ENCODE results near the gene SLC22A23.

Gene SLC22A23

DNA sequence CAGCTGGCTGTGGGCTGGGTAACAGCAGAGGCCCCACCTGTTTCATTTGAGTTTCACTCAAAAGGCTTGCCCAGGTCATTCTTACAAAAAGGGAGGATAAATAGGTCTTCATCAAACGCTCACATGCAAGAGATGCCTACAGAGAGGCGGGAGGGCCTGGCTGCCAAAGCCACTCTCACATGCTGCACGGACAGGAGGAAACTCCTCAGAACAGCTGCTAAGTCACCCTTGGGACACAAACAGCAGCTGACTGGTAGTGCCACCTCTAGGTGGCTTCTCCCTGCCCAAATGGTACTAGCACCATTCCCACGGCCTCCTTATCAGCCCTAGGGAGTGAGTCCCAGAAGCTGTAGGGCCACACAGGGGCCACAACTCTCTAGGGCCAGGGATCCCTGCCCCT lies 23.8 kb downstream of the SLC22A23 start:
- no peak overlapping the region for H3K4me3 ChIP-seq (ENCODE audit: low read depth, low read length)
- DNase-seq (ENCODE audit: low read depth, low spot score), result no peak
- TF ChIP-seq, protein P1, sequence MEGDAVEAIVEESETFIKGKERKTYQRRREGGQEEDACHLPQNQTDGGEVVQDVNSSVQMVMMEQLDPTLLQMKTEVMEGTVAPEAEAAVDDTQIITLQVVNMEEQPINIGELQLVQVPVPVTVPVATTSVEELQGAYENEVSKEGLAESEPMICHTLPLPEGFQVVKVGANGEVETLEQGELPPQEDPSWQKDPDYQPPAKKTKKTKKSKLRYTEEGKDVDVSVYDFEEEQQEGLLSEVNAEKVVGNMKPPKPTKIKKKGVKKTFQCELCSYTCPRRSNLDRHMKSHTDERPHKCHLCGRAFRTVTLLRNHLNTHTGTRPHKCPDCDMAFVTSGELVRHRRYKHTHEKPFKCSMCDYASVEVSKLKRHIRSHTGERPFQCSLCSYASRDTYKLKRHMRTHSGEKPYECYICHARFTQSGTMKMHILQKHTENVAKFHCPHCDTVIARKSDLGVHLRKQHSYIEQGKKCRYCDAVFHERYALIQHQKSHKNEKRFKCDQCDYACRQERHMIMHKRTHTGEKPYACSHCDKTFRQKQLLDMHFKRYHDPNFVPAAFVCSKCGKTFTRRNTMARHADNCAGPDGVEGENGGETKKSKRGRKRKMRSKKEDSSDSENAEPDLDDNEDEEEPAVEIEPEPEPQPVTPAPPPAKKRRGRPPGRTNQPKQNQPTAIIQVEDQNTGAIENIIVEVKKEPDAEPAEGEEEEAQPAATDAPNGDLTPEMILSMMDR (IDR thresholded peaks at IDR 0.05; ENCODE audit: insufficient read depth, low read length, missing control alignments), result no peak
- CTCF ChIA-PET, result interaction anchor here (1.3 to 1.4 kb wide), 2 partner anchors 14 to 21 kb away, joined by 3 read pairs; no protein-coding TSS in a partner anchor
- POLR2A ChIA-PET, result no interaction called here

DNA sequence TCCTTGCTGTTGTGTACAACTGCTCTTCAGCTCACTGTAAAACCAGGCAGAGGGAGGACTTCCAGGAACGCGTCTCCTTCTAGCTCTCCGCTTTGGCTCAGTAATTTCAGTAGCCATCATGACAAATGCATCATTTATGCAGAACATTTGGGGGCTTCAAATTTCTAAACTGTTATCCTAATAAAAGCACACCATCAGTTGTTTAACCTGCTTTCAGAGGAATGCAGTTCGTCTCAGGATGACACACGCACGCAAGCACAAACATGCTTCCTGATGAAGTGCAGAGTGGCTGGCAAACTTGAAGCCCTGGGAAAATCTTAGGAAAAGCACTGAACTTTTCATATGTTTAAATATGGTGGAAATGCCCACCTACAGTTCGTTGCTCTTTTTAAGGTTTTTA lies 24.4 kb downstream of the SLC22A23 start:
- no peak for DNase-seq (ENCODE audit: low read depth, low spot score)
- ChIA-PET POLR2A (no interaction called here), CTCF (interaction anchor here (1.1 to 1.4 kb wide), 3 partner anchors 10 to 28 kb away, joined by 3 to 8 read pairs (median 5); no protein-coding TSS in a partner anchor)
- TF ChIP-seq, protein P1 (IDR thresholded peaks at IDR 0.05; ENCODE audit: insufficient read depth, low read length, missing control alignments), result no peak
- H3K4me3 ChIP-seq (ENCODE audit: low read depth, low read length), result no peak overlapping the region

DNA sequence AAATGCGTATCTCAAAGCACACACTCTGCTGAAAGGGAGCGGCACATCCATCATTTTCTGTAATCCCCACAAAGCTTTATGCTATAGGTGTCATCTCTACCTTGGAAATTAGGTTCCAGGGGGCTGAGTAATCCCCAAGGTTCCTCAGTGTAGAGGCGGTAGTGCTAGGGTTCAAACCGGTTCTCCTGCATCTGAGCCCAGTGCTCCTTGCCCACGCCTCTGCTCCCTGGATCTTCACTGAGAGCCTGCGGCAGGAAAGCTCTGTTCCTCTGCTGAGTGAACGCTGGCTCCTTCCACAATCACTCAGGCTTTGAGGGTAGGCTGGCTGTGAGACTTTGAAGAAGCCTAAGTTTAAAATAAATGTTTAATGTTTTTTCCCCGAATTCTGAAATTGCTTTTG lies 24.9 kb downstream of the SLC22A23 start:
- no peak overlapping the region for H3K4me3 ChIP-seq (ENCODE audit: low read depth, low read length)
- no peak for DNase-seq (ENCODE audit: low read depth, low spot score)
- TF ChIP-seq, protein P1 (IDR thresholded peaks at IDR 0.05; ENCODE audit: insufficient read depth, low read length, missing control alignments), result no peak
- POLR2A ChIA-PET, result no interaction called here
- CTCF ChIA-PET, result interaction anchor here (0.7 to 1.4 kb wide), 5 partner anchors 10 to 150 kb away, joined by 3 to 8 read pairs (median 3); no protein-coding TSS in a partner anchor

DNA sequence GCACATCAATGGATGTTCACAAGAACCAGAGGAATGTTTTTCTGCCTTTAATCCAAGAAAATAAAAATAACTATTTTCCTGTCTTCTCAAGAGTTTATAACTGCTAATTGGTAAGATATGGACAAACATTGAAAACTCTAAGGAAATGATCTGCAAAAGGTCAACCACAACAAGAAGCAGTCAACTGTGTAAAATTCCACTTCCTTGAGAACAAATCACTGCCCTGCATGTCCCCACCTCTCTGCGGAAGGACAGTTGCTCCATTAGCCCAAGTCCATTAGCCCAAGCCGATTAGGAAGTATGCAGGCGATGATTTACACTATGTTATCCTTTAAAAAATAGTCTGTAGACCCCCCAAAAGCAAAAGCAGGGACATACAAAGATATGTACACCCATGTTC lies 27.6 kb downstream of the SLC22A23 start:
- TF ChIP-seq, protein P1 (IDR thresholded peaks at IDR 0.05; ENCODE audit: insufficient read depth, low read length, missing control alignments), result no peak
- H3K4me3 ChIP-seq (ENCODE audit: low read depth, low read length), result no peak overlapping the region
- no peak for DNase-seq (ENCODE audit: low read depth, low spot score)
- POLR2A ChIA-PET, result no interaction called here
- CTCF ChIA-PET, result interaction anchor here (1.7 kb wide), 1 partner anchor 89 kb away, joined by 3 read pairs; no protein-coding TSS in a partner anchor

DNA sequence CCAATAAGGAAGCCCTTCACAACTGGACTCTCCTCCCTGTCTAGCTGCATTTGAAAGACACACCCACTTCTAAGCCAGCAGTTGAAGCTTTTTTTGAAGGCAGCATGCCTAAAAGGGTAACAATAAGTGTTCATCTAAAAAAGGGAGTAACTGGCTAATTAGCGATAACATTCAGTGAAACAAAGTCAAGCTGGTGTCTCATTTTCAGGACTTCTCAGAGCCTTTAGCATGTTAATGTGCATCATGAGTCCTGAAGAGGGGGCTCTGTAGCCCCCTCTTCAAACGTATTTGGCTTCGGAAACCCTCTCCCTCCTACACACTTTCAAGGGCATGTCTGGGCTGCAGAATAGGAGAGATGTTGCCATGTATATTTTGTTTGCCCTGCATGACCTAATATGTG lies 28.1 kb downstream of the SLC22A23 start:
- DNase-seq (ENCODE audit: low read depth, low spot score), result no peak
- ChIA-PET CTCF (interaction anchor here (1.7 kb wide), 1 partner anchor 88 kb away, joined by 3 read pairs; no protein-coding TSS in a partner anchor), POLR2A (no interaction called here)
- H3K4me3 ChIP-seq (ENCODE audit: low read depth, low read length), result no peak overlapping the region
- TF ChIP-seq, protein P1 (IDR thresholded peaks at IDR 0.05; ENCODE audit: insufficient read depth, low read length, missing control alignments), result no peak

DNA sequence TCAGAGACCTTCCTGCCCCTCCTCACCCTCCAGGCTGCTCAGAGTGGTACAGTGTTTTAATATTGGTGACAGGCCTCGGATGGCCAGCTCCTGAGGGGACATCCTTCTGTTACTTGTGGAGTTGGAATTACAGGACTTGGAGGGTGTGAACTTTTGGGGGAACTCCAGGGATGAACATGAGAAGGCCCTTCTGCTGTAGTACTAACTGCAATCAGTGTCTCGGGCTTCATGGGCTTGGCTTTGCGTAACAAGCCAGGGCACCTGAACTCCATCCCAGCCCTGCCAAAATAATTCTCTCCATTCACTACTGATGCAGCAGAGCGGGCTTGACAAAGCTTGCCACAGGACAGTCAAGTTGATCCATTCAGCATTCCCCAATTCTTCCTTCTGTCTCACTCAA lies 28.6 kb downstream of the SLC22A23 start:
- no peak for DNase-seq (ENCODE audit: low read depth, low spot score)
- H3K4me3 ChIP-seq (ENCODE audit: low read depth, low read length), result no peak overlapping the region
- ChIA-PET POLR2A (no interaction called here), CTCF (interaction anchor here (1.7 to 2.0 kb wide), 2 partner anchors 14 to 88 kb away, joined by 3 to 8 read pairs; no protein-coding TSS in a partner anchor)
- TF ChIP-seq, protein P1 (IDR thresholded peaks at IDR 0.05; ENCODE audit: insufficient read depth, low read length, missing control alignments), result no peak
